Measurements from ENCODE around the gene CDX1. TPM values are rescaled to one million over a fixed set of nuclear protein-coding genes. Genes with fewer than 3 reads are reported as not detected.

CDX1 gene
- polyA plus RNA-seq, 6 donors from 2014 or later: not detected

DNA sequence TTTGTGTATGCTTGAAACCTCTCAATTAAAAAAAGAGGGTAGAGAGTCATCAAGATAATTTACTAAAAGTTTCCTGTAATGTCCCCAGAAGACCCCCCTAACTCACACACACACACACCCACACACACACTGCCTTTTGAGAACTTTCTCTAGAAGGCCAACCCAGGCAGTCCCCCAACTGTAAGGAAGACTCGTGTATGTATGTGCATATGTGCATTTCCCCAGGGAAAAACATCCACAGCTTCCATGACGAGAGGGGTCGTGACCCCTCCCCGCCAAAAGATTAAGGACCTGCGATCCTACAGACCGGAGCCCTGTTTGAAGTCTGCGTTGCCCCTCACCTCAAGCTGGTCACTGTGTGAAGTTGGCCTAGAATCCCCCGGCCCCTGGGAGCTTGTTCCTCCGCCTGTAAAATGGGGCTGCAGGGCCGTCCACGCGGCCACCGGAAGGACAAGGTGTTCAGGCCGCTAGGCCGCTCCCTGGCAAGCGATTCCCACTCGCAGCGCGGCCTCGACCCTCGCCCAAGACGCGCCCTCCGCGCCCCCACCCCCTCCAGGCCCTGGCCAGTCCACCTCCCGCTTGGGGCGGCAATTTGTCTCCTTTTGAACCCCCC lies 435 bp upstream of the CDX1 start:
- no peaks in the 10 kb centered on the region for H3K36me3 Mint-ChIP-seq
- H3K27ac Mint-ChIP-seq: peak overlapping the region in 1 of 6 donors; percentile 79
- H3K9me3 Mint-ChIP-seq: peaks cover 0 to 2% (median 0%) of the 10 kb centered on the region in 7 donors
- DNase-seq: no peak
- H3K4me1 Mint-ChIP-seq: peaks cover 5 to 8% (median 7%) of the 10 kb centered on the region in 3 donors
- no peak overlapping the region for H3K4me3 Mint-ChIP-seq
- H3K27me3 Mint-ChIP-seq: peaks cover 42 to 57% (median 52%) of the 10 kb centered on the region in 3 donors
- ATAC-seq (ENCODE audit: low read depth in 2 of 2): no peak

- H3K36me3 Mint-ChIP-seq: no peaks in the 10 kb centered on the region
- DNase-seq: no peak
- peaks cover 0 to 2% (median 0%) of the 10 kb centered on the region in 7 donors for H3K9me3 Mint-ChIP-seq
- peaks cover 3 to 5% (median 3%) of the 10 kb centered on the region in 3 donors for H3K4me1 Mint-ChIP-seq
- no peak overlapping the region for H3K27ac Mint-ChIP-seq
- peak overlapping the region in 4 of 8 donors; percentile 7 to 59 (median 22) for H3K4me3 Mint-ChIP-seq
- H3K27me3 Mint-ChIP-seq: peaks cover 42 to 70% (median 62%) of the 10 kb centered on the region in 3 donors
- no peak for ATAC-seq (ENCODE audit: low read depth in 2 of 2)
Measured at GRCh38 chr5:150167512-150167850, 903 bp downstream of the CDX1 start.

DNA sequence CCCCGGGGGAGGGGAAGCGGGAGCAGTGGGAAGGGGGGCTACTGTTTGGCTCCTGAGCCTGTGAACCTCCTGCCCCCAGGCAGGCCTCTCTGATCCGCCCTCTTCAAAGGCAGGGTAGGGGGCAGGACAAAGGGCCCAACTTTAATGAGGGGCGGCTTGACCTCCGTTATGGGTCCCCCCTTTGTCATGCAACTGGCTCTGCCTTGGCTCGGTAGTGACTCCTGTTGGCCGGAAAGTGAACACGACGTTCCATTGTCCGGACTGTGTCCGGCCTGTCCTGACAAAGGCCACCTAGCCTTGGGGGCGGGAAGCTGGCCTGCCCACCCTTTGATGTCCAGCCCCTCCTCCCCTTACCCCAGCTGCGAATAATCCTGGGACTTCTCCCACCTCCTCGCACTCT lies 1.3 kb downstream of the CDX1 start:
- peaks cover 3 to 5% (median 3%) of the 10 kb centered on the region in 3 donors for H3K4me1 Mint-ChIP-seq
- no peak overlapping the region for H3K4me3 Mint-ChIP-seq
- peaks cover 0 to 2% (median 0%) of the 10 kb centered on the region in 7 donors for H3K9me3 Mint-ChIP-seq
- ATAC-seq (ENCODE audit: low read depth in 2 of 2) (no peak), DNase-seq (no peak)
- H3K27ac Mint-ChIP-seq: no peak overlapping the region
- no peaks in the 10 kb centered on the region for H3K36me3 Mint-ChIP-seq
- H3K27me3 Mint-ChIP-seq: peaks cover 42 to 72% (median 66%) of the 10 kb centered on the region in 3 donors

DNA sequence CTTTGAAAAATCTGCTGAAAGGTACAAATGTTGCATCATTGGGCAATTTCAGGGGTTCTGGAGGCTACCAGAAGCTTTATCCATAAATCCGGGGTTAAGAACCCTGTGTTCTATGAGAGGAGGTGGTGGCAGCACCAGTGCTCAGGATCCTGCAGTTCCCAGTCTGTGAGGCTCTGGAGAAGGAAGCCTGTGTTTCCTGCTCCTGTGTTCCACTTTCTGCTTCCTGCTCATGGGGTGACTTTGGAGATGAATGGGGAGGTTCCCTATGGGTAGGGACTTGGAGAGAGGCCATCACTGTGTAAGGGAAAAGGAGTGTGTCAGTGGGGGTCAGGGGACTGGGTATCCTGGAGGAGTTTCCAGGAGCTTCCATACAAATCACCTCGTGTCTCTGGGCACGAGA lies 2.3 kb downstream of the CDX1 start:
- Mint-ChIP-seq H3K27ac (peak overlapping the region in 1 of 6 donors; percentile 26), H3K36me3 (no peaks in the 10 kb centered on the region), H3K27me3 (peaks cover 51 to 80% (median 74%) of the 10 kb centered on the region in 3 donors), H3K4me3 (no peak overlapping the region), H3K9me3 (peaks cover 0 to 2% (median 0%) of the 10 kb centered on the region in 7 donors), H3K4me1 (peaks cover 3 to 5% (median 3%) of the 10 kb centered on the region in 3 donors)
- DNase-seq: no peak
- no peak for ATAC-seq (ENCODE audit: low read depth in 2 of 2)

- Mint-ChIP-seq H3K9me3 (peaks cover 0 to 2% (median 0%) of the 10 kb centered on the region in 7 donors), H3K36me3 (no peaks in the 10 kb centered on the region), H3K27me3 (peaks cover 37 to 76% (median 65%) of the 10 kb centered on the region in 3 donors), H3K4me3 (peak overlapping the region in 1 of 8 donors; percentile 20), H3K4me1 (peaks cover 3 to 5% (median 3%) of the 10 kb centered on the region in 3 donors), H3K27ac (peak overlapping the region in 1 of 6 donors; percentile 82)
- ATAC-seq (ENCODE audit: low read depth in 2 of 2) (no peak), DNase-seq (no peak)
Measured at GRCh38 chr5:150172145-150172544, 5.6 kb downstream of the CDX1 start.

DNA sequence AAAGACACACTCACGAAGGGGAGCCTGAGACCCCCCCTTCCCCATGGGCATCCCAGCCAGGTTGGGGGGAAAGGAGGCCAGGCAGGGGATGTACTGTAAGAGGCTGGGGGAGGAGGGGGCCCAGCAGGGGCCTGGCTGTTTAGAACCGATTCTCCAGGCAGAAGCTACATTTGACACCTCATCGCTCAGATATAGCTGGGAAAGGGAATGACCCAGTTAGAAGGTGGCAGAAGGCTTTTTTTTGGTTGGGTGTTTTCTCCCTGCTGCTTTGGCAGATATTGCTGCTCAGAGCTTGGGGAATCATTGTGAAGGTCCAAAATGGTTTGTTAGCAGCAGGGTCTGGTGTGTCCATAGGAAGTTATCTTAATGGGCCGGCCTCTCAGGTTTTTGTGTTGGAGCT lies 6.0 kb downstream of the CDX1 start:
- no peak overlapping the region for H3K4me3 Mint-ChIP-seq
- H3K9me3 Mint-ChIP-seq: peaks cover 0 to 2% (median 0%) of the 10 kb centered on the region in 7 donors
- H3K27ac Mint-ChIP-seq: no peak overlapping the region
- no peak for DNase-seq
- H3K4me1 Mint-ChIP-seq: peaks cover under 1 to 2% (median under 1%) of the 10 kb centered on the region in 3 donors
- H3K27me3 Mint-ChIP-seq: peaks cover 34 to 72% (median 62%) of the 10 kb centered on the region in 3 donors
- ATAC-seq (ENCODE audit: low read depth in 2 of 2): no peak
- no peaks in the 10 kb centered on the region for H3K36me3 Mint-ChIP-seq

DNA sequence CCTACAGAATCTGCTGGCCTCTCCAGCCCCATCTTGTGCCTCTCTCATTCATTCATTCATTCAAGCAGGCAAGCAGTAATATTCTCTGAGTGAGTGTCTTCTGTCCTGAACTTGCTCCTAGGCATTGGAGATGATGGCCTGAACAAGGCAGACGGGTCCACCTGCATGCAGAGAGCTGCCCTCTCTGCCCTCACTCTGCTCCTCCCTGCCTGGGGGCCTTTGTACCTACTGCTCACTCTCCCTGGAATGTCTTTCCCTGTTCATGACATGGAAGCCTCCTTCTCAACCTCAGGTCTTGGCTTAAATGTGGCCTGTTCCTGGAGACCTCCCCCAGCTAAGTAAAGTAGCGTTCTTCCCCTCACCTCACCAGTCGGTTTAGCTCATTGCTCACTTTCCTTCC lies 6.6 kb downstream of the CDX1 start:
- no peak overlapping the region for H3K4me3 Mint-ChIP-seq
- no peaks in the 10 kb centered on the region for H3K36me3 Mint-ChIP-seq
- peaks cover 31 to 66% (median 56%) of the 10 kb centered on the region in 3 donors for H3K27me3 Mint-ChIP-seq
- H3K27ac Mint-ChIP-seq: peak overlapping the region in 1 of 6 donors; percentile 4
- no peaks in the 10 kb centered on the region for H3K4me1 Mint-ChIP-seq
- ATAC-seq (ENCODE audit: low read depth in 2 of 2) (no peak), DNase-seq (no peak)
- H3K9me3 Mint-ChIP-seq: peaks cover 0 to under 1% (median 0%) of the 10 kb centered on the region in 7 donors

DNA sequence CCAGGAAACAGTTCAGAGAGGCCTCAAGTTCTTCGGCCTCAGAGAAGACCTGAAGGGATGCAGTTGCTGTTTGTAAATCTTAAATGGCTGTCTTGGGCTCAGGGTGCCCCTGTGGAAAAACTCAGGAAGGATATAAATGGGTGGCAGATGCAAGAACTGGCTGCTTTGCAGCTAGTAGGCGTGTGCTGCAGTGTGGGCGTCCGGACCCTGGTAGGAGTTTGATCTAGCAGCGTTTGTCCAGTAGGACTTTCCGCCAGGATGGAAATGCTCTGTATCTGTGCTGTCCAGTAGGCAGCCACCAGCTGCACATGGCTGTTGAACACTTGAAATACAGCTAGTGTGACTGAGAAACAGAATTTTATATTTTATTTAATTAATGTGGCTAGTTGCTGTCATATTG lies 7.7 kb downstream of the CDX1 start:
- H3K9me3 Mint-ChIP-seq: no peaks in the 10 kb centered on the region

DNA sequence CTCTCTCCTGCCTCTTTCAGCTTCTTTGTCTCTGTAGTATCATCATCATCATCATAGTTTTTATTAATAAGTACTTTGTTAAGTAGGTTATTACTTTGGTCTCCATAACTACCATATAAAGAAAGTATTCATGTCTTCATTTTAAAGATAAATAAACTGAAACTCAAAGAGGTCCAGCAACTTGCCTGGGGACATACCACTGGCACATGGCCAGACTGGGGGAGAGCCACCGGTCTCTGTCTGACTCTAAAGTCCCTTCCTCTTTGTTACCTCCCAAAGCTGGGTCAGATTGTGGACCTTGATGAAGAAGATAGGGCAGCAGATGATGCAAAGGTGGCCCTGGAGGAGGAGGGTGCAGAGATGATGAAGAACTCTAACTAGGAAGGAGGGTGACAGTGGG lies 8.5 kb downstream of the CDX1 start:
- Mint-ChIP-seq H3K9me3 (no peaks in the 10 kb centered on the region), H3K36me3 (no peaks in the 10 kb centered on the region), H3K4me1 (no peaks in the 10 kb centered on the region), H3K27ac (no peak overlapping the region), H3K4me3 (no peak overlapping the region), H3K27me3 (peaks cover 18 to 48% (median 38%) of the 10 kb centered on the region in 3 donors)
- ATAC-seq (ENCODE audit: low read depth in 2 of 2) (no peak), DNase-seq (no peak)

More for the DNA sequence above, 7.7 kb downstream of the CDX1 start:
- Mint-ChIP-seq H3K27me3 (peaks cover 21 to 56% (median 44%) of the 10 kb centered on the region in 3 donors), H3K4me3 (no peak overlapping the region), H3K4me1 (no peaks in the 10 kb centered on the region), H3K27ac (no peak overlapping the region), H3K36me3 (no peaks in the 10 kb centered on the region)
- no peak for DNase-seq
- no peak for ATAC-seq (ENCODE audit: low read depth in 2 of 2)

- peaks cover 15 to 43% (median 33%) of the 10 kb centered on the region in 3 donors for H3K27me3 Mint-ChIP-seq
- no peaks in the 10 kb centered on the region for H3K4me1 Mint-ChIP-seq
- H3K27ac Mint-ChIP-seq: no peak overlapping the region
- no peak for ATAC-seq (ENCODE audit: low read depth in 2 of 2)
- no peak overlapping the region for H3K4me3 Mint-ChIP-seq
- DNase-seq: no peak
- H3K9me3 Mint-ChIP-seq: no peaks in the 10 kb centered on the region
- H3K36me3 Mint-ChIP-seq: no peaks in the 10 kb centered on the region
Measured at GRCh38 chr5:150175536-150175935, 9.0 kb downstream of the CDX1 start.

DNA sequence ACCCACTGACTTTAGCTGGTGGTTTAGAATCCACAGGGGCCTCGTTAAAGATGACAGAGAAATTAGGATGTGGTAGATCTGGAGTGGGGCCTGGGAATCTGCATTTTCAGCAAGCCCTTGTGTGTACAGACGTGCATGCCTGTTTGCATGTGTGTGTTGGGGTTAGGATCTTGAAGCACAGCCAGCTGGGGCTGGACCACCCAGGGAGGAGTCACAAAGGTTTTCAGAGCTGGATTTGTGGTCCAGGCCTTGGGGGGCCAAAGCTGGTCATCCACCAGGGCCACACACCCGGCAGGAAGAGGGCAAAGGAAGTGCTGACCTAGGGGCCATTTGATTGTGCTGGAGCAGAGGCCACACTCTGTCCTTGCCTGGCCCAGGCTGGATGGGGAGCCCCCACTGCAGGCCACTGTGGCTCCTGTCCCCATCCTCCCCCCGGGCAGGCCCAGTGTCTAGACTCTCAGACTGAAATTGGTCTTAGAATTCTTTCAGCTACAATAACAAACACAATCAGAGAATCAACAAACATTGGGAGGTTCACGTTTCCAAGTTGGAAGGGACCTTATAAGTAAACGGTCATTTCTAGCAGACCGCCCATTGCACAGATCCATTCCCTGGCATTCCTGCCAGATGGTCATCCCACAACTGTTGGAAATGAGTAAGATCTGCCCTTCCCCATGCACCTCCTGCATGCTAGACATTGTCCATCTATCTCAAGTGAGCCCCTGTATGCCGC lies 10.3 kb downstream of the CDX1 start:
- no peak overlapping the region for H3K4me3 Mint-ChIP-seq
- peaks cover 14 to 43% (median 31%) of the 10 kb centered on the region in 3 donors for H3K27me3 Mint-ChIP-seq
- no peak for DNase-seq
- no peaks in the 10 kb centered on the region for H3K36me3 Mint-ChIP-seq
- H3K9me3 Mint-ChIP-seq: no peaks in the 10 kb centered on the region
- no peaks in the 10 kb centered on the region for H3K4me1 Mint-ChIP-seq
- no peak for ATAC-seq (ENCODE audit: low read depth in 2 of 2)
- no peak overlapping the region for H3K27ac Mint-ChIP-seq

GRCh38 chr5:150177721-150178120 lies 11.1 kb downstream of the CDX1 start:
- H3K27me3 Mint-ChIP-seq: peaks cover 10 to 43% (median 31%) of the 10 kb centered on the region in 3 donors
- DNase-seq (no peak), ATAC-seq (ENCODE audit: low read depth in 2 of 2) (no peak)
- H3K27ac Mint-ChIP-seq: no peak overlapping the region
- H3K36me3 Mint-ChIP-seq: no peaks in the 10 kb centered on the region
- no peaks in the 10 kb centered on the region for H3K9me3 Mint-ChIP-seq
- H3K4me3 Mint-ChIP-seq: no peak overlapping the region
- no peaks in the 10 kb centered on the region for H3K4me1 Mint-ChIP-seq

- ATAC-seq (ENCODE audit: low read depth in 2 of 2): no peak
- DNase-seq: no peak
- Mint-ChIP-seq H3K4me3 (no peak overlapping the region), H3K36me3 (no peaks in the 10 kb centered on the region), H3K27me3 (peaks cover 7 to 43% (median 34%) of the 10 kb centered on the region in 3 donors), H3K9me3 (no peaks in the 10 kb centered on the region), H3K27ac (no peak overlapping the region), H3K4me1 (no peaks in the 10 kb centered on the region)
Measured at GRCh38 chr5:150178262-150178661, 11.7 kb downstream of the CDX1 start.
